ENCODE data around the gene MAS1L. TPM values are rescaled to one million over a fixed set of nuclear protein-coding genes. Genes with fewer than 3 reads are reported as not detected.

MAS1L gene
- total RNA-seq, 1 donor from 2014 or later = not detected

DNA sequence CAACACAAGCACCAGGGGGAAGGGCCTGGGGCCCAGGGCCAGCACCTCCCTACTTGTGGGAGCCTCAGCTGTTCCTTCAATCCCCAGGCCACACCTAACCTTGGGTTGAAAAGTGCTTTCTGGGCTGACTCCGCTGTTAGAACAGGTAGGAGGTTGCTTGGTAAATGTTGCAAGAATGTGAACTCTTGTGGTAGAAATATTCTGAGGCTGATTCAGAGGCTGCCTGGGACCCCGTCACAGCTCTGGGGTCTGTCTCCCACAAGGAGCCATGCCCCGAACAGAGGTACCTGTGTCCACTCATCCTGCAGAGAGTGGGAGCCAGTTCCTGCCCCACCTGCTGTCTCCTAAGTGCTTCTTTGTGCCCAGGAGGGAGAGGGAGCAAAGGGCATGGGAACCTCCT lies 14.4 kb upstream of the MAS1L start:
- DNase-seq (ENCODE audit: extremely low spot score in 2 of 2) = no peak
- intact Hi-C loops (cut with DNase I) = no loop called here
- Histone ChIP-seq H3K4me3 (no peak overlapping the region), H3K4me1 (no peaks in the 10 kb centered on the region), H3K27ac (no peak overlapping the region), H3K36me3 (no peaks in the 10 kb centered on the region), H3K27me3 (no peaks in the 10 kb centered on the region), H3K9me3 (no peaks in the 10 kb centered on the region)
- TF ChIP-seq POLR2A (IDR thresholded peaks at IDR 0.05) (no peak), POLR2AphosphoS5 (IDR thresholded peaks at IDR 0.05; ENCODE audit: insufficient read depth in 1 of 2, low read depth in 1 of 2) (no peak), CTCF (IDR thresholded peaks at IDR 0.05) (no peak)

GRCh38 chr6:29501106-29501505 lies 13.3 kb upstream of the MAS1L start:
- no peak overlapping the region for H3K4me3 ChIP-seq
- intact Hi-C loops (cut with DNase I) = no loop called here
- TF ChIP-seq CTCF (IDR thresholded peaks at IDR 0.05) = no peak
- no peak for TF ChIP-seq POLR2AphosphoS5 (IDR thresholded peaks at IDR 0.05; ENCODE audit: insufficient read depth in 1 of 2, low read depth in 1 of 2)
- TF ChIP-seq POLR2A (IDR thresholded peaks at IDR 0.05) = no peak
- H3K27me3 ChIP-seq = no peaks in the 10 kb centered on the region
- H3K27ac ChIP-seq = no peak overlapping the region
- H3K9me3 ChIP-seq = no peaks in the 10 kb centered on the region
- H3K36me3 ChIP-seq = no peaks in the 10 kb centered on the region
- H3K4me1 ChIP-seq = no peaks in the 10 kb centered on the region
- no peak for DNase-seq (ENCODE audit: extremely low spot score in 2 of 2)

- intact Hi-C loops (cut with DNase I) = no loop called here
- Histone ChIP-seq H3K4me3 (no peak overlapping the region), H3K27me3 (no peaks in the 10 kb centered on the region), H3K27ac (no peak overlapping the region), H3K9me3 (no peaks in the 10 kb centered on the region), H3K4me1 (no peaks in the 10 kb centered on the region), H3K36me3 (no peaks in the 10 kb centered on the region)
- TF ChIP-seq CTCF (IDR thresholded peaks at IDR 0.05) (no peak), POLR2A (IDR thresholded peaks at IDR 0.05) (no peak), POLR2AphosphoS5 (IDR thresholded peaks at IDR 0.05; ENCODE audit: insufficient read depth in 1 of 2, low read depth in 1 of 2) (no peak)
- DNase-seq (ENCODE audit: extremely low spot score in 2 of 2) = no peak
Measured at GRCh38 chr6:29500594-29500993, 12.8 kb upstream of the MAS1L start.

DNA sequence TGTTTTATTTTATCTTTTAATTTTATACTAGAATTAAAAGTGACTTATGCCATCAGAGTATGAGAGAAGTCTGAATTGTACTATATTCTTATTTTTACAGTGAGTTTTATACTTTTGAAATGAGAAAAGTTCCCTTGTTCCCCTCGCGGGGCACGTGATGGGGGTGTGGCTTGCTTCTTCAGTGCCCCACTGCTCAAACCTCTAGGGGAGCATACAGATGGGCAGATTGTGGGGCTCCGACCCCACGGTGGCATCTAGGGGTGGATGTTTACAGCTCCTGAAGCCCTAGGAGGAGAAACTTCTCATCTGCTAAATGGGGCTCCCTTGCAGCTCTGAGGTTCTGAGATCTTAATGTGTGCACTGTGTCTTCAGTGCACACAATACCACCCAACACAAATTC lies 11.9 kb upstream of the MAS1L start:
- Histone ChIP-seq H3K4me1 (no peaks in the 10 kb centered on the region), H3K9me3 (no peaks in the 10 kb centered on the region), H3K4me3 (no peak overlapping the region), H3K27ac (no peak overlapping the region), H3K36me3 (no peaks in the 10 kb centered on the region), H3K27me3 (no peaks in the 10 kb centered on the region)
- intact Hi-C loops (cut with DNase I) = no loop called here
- no peak for TF ChIP-seq POLR2AphosphoS5 (IDR thresholded peaks at IDR 0.05; ENCODE audit: insufficient read depth in 1 of 2, low read depth in 1 of 2)
- no peak for TF ChIP-seq POLR2A (IDR thresholded peaks at IDR 0.05)
- DNase-seq (ENCODE audit: extremely low spot score in 2 of 2) = no peak

- Histone ChIP-seq H3K4me3 (no peak overlapping the region), H3K27ac (no peak overlapping the region), H3K9me3 (no peaks in the 10 kb centered on the region), H3K27me3 (no peaks in the 10 kb centered on the region), H3K36me3 (no peaks in the 10 kb centered on the region), H3K4me1 (no peaks in the 10 kb centered on the region)
- TF ChIP-seq CTCF (IDR thresholded peaks at IDR 0.05) = no peak
- TF ChIP-seq POLR2A (IDR thresholded peaks at IDR 0.05) = no peak
- no peak for TF ChIP-seq POLR2AphosphoS5 (IDR thresholded peaks at IDR 0.05; ENCODE audit: insufficient read depth in 1 of 2, low read depth in 1 of 2)
- intact Hi-C loops (cut with DNase I) = no loop called here
- DNase-seq (ENCODE audit: extremely low spot score in 2 of 2) = no peak
Measured at GRCh38 chr6:29496961-29497360, 9.2 kb upstream of the MAS1L start.

Measured in vagina (tissue), 2 donors.